GM15510 (cell line): ENCODE data around the gene FOXA2.

ENCODE experiments used
- POLR2A ChIP-seq: IDR thresholded peaks from 3 replicates; pipeline ENCODE4 v1.6.1; 2011; ENCODE audit warnings: borderline replicate concordance; ENCODE audit not compliant: insufficient read length; ENCODE audit errors: extremely low read depth

Gene FOXA2

DNA sequence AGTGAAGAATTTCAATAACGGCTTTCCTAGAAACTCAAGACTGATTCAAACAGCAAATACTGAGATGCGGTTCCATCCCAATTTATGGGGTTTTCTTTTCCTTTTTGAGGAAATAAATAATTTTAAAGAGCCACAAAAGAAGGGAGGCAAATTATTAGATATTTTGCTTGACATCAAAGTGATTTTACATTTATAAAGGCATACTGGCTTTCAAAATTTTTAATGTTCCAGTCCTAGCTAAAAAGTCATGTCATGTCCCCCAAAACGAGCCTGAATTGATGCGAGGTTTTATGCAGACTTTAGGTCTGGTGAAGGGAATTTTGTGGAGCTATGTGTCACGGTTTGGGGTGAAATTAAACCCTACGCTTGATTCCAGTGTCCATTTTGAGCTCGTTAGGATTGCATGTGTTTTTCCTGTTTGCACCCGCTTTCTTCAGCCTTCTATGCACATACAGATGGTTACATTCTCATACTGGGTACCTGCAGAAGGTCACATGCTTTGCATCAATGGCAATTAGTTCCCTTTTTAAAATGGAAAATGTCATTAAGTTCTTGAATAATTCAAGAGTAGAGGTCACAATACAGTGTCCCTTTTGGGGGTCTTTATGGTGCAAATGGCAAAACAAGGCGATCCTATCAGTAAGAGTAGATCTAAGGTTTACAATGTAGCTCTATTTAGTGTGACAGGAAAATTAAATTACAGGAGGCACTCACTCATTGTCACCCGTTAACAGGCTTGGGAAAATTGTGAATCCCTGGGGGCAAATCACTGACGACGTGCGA lies 17.3 kb downstream of the FOXA2 start:
- no peak for TF ChIP-seq POLR2A

DNA sequence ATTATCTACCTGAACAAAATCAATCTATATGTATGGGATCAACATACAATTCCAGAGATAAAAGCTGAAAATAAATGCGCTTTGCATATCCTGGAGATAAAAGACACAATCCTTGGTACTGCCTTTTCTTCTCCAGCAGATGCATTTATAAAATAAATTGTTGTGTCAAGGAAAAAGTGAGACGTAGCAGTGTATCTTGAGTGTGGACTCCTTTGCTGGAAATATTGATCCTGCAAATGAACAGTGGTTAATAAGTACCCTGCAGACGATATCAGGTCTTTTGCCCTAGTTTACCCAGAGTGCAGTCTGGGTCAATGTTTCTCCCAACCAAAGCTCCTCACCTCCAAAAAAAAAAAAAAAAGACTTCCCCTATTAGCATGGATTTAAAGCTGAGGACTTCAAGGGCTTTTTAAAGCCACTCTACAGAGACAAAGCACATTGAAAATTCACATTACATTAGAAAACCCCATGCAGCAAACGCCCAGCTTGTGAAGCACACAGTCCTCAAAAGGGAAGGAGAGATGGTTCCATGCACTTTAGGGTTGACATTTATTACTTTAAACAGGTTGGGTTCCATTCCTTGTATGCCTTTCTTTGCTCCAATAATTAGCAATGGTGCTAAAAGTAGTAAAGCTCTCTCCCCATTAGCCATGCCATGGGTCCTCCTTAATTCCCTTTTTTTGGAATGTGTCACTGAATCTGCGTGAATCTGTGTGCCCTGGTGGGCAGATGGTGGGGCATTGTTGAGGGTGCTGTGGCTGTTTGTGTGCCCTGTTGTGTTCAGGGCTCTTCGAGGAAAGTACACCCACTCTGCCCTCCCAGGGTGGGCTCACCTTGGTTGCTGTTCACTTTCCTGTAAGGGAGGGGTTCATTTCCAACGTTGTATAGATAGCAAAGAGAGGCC lies 21.1 kb downstream of the FOXA2 start:
- no peak for TF ChIP-seq POLR2A

DNA sequence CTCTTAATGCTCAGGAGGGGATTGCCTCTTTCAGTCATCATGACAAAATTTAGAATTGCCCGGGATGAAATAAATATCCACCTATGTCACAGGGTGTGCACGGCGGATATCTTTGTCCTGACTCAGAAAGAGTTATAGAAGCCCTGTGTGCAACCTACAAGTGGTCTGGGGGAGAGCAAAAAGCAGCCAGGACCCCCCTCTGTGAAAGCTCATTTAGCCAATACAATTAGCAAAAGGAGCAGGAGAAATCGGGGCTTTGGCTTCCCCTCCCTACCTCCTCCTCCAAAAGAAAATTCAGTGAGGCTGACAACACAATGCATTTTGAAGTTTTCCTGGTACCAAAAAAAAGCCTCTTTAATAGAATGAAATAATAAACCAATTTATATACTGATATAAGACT lies 21.8 kb downstream of the FOXA2 start:
- TF ChIP-seq POLR2A: no peak

DNA sequence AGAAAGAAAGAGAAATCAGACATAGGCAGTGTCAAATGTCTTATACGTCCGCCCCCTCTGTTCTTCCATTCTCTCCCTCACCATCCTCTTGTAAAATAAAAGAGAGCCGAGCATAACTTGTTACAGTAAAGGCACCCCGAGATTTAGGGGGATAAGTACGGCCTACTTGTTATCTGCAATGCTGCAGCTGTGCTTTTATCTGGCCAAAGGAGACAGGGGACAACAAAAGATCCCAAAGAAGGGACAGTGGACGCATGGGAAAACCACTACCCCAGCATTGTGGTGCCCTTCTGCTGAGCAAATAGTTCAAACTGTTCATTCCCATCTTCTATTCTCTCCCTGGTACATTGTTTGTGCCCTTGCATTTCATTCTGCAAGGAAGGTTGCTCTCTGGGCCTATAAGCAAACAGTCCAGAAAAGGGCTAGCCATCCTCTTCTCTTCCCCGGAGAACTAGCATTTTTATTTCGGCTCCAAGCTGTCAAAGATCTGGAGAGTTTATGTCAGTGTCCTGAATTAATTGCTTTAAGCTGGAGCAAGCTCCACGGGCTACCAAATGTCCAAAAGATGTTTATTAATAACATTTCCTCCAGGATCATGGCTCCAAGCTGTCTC lies 22.3 kb downstream of the FOXA2 start:
- TF ChIP-seq POLR2A: no peak

DNA sequence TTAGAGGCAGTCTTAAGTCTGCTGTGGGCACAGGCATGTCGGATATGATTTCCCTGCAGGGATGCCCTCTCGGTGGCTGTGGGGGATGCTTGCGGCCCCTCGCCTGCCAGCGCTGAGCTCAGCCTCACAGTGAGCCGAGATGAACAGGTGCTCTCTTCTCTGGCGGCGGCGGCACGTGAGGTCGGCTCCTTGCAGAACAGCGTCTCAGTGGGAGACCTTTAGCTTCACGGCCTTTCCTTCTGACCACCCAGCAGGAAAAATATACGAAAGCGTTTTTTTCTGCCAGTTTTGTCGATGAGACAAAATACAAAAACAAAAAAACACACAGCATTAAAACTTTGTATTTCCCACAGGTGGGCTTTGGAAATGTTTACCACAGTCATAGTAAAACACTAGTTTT lies 23.6 kb downstream of the FOXA2 start:
- TF ChIP-seq POLR2A: no peak

DNA sequence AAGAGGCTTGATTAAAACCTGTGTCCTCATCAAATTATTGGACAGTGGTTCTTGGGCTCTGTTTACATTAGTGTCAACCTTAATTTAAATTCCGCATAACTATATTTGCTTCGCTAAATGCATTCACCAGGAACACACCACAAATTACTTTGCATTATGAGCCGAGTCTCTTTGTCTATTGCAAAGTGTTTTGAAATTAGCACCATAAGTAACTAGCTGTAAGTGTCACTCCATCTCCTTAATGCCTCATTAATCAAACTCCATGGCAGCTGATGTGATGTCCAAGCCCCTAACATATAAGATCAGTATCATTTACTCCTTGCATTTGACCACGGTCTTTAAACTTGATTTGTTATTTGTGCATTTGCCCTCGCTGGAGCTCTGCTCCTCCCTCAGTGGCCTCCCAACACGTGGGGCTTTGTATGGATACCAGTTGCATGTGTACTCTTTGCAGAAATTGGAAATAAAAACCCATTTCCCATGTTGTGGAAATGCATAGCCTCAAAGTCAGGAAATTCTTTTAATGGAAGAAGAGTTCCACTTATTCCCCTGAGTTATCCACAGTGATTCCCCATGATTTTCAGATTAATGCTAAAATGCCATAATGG lies 24.6 kb downstream of the FOXA2 start:
- no peak for TF ChIP-seq POLR2A

DNA sequence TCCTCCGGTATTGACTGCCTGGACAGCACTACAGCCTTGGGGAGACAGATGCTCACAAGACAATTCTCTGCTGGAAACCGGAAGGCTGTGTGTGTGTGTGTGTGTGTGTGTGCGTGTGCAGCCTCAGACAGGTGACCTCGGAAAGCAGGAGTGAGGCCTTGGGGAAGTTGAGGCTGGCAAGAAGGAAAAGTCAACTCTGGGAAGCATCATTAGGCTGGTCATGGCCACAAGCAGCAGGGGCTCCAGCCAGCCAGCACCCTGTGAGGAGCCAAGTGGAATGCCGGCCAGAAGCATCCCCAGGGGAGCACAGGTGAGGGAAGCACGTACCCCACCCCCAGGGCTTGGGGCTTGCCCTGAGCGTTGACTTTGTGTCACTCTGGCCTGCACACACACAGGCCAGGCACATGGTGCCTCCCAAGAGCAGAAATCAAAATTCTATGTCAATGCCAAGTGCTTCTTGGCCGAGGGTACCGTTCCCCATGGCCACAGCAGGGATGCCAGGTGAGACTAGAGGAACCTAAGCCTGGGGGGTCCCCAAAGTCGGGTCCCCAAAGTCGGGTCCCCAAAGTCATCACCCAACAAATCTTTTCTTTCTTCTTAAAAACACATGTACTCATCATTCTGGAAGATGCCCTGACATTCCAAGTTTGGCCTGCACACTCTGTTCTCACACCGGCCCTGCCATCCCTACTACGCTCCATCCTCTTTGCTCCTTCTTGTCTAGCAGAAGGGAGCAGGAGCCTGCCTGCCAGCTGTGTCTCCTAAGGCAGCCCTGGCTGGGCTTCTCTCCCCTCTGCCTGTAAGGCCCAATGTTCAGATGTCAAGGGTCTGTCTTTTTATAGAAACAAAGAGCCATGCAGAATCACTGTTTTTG lies 26.7 kb downstream of the FOXA2 start:
- TF ChIP-seq POLR2A: no peak

DNA sequence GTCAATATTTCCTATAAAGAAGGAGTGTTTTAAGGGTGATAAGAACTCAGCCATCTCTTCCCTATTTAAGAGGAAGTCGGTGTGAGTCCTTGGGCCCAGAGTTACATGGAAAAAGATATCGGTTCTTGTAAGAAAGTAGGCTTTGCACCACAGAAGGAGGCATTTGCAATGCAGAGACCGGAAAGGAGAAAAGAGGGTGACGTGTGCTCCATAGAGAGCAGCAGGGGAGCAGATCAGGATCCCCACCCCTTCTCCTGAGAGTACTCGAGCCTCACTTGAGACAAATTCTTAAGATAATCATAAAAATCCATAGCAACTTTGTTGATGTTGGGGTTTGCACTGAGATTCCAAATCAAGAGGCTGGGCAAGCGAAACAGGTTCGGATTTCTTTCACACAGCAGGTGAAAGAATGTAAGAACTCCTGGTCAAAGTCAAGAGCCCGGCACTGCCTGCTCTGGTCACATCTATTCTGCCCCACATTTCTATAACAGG lies 27.8 kb downstream of the FOXA2 start:
- no peak for TF ChIP-seq POLR2A

DNA sequence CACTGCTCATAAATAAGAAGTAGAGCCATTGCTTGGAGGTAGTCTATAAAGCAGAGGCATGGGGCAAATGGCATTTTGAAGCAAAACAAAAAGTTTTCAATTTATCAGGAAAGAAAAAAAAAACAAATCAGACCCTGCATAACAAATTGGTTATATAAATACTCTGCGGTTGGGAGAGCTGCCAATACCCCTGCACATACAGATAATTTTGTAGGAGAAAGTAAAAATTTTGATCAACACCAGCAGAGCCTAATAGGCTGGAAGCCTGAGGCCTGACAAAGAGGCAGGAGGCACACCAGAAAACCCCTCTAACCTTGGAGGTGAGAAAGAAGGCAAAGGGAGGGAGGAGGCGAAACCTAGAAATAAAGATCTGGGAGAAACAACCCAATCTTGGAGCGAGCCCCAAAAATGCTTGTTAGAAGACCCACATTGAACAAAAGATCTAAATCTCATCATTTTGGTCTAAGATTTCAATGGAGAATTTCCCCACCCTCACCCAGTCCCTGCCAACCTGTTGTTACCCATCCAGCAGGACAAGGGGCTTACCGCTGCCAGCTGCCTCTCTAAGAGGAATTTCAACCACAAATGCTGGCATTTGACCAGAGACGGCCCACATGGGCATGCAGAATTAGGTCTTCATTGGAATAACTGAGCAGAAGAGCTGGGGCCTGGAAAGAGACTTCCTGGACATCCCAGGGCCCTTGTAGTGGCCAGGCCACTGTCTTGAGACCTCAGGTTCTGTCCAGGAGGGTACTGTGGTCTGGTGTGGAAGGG lies 28.4 kb downstream of the FOXA2 start:
- no peak for TF ChIP-seq POLR2A

DNA sequence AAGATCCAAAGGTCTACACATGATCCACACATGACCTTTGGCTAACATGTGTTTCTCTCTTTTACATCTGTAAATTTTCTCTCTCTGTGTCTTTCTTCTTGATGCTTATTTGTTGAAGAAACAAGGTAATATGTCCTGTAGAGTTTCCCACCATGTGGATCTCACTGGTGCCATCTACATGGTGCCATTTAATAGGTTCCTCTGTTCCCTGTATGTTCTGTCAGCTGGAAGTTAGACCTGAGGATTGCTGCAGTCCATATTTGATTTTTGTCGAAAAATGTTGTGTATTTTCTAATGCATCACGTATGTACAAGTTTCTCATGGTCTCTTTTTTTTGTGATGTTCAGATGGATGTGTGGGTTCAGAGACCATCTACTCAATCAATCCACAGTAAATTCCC lies 30.0 kb downstream of the FOXA2 start:
- TF ChIP-seq POLR2A: no peak

DNA sequence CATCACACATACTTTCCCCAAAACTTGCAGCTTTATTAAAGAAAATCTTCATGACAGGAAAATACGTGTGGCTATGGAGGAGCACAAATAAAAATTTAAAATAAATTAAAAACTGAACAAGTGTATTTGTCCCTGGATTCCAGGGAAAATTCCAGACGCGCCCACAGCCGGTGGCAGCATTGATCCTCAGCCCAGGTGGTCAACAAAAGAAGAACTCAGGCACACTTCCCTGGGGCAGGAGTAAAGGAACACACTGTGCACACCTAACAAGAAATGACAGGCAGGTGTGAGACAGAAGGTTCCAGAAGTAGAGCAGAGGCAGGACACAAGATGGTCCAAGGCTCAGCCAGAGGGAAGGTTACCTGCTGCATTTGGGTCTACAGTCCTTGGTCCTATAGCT lies 36.3 kb downstream of the FOXA2 start:
- no peak for TF ChIP-seq POLR2A

DNA sequence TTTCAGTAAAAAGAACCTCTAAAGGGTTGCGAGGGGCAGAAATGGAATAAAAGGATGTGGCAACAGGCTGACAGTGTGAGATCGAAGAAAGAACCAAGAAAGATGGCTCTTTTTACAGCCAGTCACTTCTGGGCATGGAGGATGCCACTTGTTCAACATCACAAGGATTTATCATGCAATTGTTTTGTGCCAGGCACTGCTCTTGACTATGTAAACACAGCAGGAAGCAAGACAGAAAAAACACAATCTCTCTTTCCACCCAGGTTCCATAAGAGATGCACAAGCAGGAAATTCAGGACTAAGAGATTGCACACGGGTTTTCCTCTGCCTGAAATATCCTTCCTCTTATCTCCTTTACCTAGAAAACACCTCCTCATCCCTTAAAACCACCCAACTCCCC lies 38.0 kb downstream of the FOXA2 start:
- TF ChIP-seq POLR2A: no peak

DNA sequence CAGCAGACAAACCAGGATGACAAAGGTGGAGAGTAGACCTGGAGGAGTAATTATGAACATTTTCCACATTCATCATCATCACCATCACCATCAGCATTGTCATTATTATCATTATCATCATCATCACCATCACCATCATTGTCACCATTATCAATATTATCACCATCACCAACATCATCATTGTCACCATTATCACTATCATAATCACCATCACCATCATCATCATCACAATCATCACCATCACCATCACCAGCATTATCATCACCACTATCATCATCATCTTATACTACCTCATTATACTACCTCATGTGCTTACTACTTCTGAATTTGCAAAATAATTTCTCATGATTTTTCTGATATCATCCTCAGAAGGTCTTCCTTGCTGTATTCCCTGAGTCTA lies 39.3 kb downstream of the FOXA2 start:
- TF ChIP-seq POLR2A: no peak
